DMS53 treated with DMSO at 0.1 percent for 48 hours (cell line): ENCODE measurements around the gene CECR2.
"Not testable (repeated sequence)": the region's sequence is repeated elsewhere in the genome, so short reads cannot be mapped to it uniquely, and the experiment has no call there.

ENCODE experiments used
- DNase-seq: peaks from one replicate; lab custom pipeline; 2025; ENCODE audit not compliant: unreplicated experiment; lab: John Stamatoyannopoulos, UW

Gene CECR2

GRCh38 chr22:17400305-17400704 is 31.0 kb downstream of the CECR2 start:
- no peak for DNase-seq

DNA sequence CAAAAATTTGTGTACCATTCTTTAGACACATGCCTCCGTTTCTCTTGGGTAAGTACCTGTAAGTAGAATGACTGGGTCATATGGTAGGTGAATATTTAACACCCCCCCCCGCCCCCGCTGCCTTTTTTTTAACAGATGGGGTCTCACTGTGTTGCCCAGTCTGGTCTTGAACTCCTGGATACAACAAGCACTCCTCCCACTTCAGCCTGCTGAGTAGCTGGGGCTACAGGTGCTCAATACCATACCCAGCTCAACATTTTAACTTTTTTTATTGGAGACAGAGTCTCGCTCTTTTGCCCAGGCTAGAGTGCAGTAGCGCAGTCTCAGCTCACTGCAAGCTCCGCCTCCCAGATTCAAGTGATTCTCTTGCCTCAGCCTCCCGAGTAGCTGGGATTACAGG is 32.5 kb downstream of the CECR2 start:
- no peak for DNase-seq

DNA sequence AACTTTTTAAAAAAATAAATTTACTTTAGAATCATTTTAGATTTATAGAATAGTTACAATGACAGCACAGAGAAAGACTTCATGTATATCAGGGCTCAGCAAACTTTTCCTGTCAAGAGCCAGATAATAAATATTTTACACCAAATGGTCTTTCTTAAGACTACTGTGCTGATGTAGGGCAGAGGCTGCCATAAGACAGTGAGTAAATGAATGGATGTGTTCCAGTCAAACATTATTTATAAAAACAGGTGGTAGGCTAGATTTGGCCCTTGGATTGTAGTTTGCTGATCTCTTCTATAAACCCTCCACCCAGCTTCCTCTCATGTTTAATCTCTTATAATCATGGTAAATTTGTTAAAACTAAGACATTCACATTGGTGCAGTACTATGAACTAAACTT is 33.0 kb downstream of the CECR2 start:
- DNase-seq, result no peak

- DNase-seq, result no peak
Observed at GRCh38 chr22:17403906-17404305, 34.6 kb downstream of the CECR2 start.

DNA sequence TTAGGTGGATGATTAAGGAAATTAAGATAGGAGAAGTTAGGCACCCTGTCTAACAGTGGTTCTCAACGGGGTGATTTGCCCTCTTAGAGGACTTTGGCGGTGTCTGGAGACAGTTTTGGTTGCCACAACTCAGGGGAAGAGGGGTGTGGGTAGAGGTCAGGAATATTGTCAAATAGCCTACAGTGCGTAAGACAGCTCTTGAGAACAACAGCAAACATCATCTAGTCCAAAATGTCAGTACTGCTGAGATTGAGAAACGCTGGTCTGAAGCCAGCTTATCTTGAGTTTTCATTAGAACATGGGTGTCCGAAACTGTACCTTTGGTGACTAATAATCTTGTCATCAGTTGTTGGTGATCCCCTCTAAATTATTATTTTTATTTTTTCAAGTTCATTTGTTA is 38.4 kb downstream of the CECR2 start:
- DNase-seq, result no peak

DNA sequence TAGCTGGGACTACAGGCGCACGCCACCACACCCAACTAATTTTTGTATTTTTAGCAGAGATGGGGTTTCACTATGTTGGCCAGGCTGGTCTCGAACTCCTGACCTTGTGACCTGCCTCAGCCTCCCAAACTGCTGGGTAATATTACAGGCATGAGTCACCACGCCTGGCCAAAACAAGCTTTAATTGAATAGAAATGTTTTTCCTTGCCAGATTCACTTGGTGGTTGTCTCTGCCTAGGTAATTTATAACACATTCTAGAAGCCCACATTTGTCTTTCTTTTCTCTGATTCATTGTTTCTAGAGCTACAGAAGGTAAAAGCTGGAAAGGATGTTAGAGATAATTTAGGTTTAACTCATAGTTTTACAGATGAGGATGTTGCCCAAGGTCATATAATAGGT is 41.3 kb downstream of the CECR2 start:
- DNase-seq, result no peak

GRCh38 chr22:17411213-17411612 is 42.0 kb downstream of the CECR2 start:
- DNase-seq, result no peak

DNA sequence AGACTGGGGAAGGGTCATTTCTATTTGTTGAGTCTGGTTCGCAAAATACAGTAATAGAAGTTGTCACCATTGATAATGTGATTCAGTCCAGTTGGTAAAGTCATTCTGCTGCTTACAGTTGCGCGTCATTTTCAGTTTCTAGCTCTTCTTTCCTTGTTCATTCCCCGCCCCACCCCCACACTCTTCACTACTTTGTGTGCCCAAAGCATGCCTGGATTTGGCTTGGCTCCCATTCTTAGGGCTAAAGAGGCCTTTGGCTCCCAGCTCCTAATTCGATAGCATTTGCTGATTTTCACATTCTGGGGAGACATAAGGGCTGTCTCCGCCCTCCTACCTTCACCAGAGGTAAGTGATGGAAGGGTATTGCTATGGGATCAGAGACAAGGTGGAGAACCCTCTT is 43.0 kb downstream of the CECR2 start:
- DNase-seq, result no peak

- DNase-seq, result no peak
Observed at GRCh38 chr22:17418890-17419324, 49.6 kb downstream of the CECR2 start.

GRCh38 chr22:17419348-17419747 is 50.1 kb downstream of the CECR2 start:
- DNase-seq, result no peak

DNA sequence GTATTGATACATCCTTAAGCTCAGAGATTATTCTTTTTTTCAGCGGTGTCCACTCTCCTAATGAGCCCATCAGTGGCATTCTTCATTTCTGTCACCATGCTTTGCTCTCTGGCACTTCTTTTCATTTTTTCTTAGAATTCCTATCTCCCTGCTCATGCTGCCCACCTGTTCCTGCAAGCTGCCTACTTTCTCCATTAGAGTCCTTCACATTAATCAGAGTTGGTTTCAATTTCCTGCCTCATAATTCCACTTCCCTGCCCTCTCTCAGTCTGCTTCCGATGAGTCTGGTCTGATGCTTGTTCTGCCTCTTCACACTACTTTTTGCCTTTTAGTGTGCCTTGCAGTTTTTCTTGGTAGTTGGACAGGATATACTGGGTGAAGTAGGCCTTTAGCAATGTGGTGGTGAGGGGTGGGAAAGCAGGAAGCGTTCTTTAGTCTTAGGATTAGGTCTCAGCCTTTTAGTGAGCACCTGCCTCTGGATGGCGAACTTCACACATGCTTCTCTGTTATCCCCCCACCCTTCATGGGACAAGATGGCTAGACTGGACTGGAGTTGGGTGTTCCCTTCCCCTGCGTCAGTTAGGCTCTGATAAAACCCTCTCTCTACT is 53.6 kb downstream of the CECR2 start:
- no peak for DNase-seq

DNA sequence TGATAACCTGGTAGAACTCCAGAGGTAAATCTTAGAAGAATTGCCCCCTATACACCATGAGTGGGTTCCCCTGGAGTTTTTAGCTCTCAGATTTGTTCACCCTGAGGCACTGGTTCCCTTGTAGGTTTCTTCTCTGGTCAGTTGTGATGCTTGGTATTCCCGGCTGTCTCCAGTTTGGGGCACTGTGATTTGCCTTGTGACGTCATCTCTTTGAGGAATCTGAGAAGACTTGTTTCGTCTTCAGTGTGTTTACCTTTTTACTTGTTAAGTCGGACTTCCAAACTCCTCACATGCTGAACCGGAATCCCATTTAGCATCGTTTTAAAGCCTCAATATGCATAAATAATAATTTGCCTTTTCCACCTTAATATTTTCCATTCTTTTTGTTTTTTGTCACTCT is 54.4 kb downstream of the CECR2 start:
- no peak for DNase-seq

DNA sequence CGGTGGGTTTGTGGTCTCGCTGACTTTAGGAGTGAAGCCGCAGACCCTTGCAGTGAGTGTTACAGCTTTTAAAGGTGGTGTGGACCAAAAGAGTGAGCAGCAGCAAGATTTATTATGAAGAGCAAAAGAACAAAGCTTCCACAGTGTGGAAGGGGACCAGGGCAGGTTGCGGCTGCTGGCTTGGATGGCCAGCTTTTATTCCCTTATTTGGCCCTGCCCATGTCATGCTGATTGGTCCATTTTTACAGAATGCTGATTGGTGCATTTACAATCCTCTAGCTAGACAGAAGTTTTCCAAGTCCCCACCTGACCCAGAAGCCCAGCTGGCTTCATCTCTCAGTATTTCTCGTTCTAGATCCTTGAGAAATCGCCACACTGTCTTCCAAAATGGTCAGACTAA is 58.3 kb downstream of the CECR2 start:
- DNase-seq, result not testable (repeated sequence)

- DNase-seq, result no peak
Observed at GRCh38 chr22:17429516-17429915, 60.3 kb downstream of the CECR2 start.

- DNase-seq, result no peak
Observed at GRCh38 chr22:17430412-17430811, 61.2 kb downstream of the CECR2 start.

DNA sequence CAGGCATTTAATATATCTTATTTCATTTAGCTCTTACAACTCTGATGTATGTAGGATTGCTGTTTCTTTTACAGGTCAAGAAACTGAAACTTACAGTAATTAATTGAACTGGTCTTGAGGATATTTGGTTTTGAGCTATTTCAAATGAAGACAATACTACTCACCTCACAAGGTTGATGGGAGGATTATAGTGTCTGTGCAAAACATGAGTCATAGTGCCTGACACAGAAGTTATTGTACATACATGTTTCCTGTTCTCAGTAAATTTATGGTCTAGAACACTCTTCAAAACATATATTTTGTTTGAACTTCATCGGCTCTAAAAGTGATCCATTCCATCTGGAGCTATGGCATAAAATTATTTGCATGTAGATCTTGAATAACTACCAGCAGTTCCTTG is 61.9 kb downstream of the CECR2 start:
- DNase-seq, result peak; percentile 1

DNA sequence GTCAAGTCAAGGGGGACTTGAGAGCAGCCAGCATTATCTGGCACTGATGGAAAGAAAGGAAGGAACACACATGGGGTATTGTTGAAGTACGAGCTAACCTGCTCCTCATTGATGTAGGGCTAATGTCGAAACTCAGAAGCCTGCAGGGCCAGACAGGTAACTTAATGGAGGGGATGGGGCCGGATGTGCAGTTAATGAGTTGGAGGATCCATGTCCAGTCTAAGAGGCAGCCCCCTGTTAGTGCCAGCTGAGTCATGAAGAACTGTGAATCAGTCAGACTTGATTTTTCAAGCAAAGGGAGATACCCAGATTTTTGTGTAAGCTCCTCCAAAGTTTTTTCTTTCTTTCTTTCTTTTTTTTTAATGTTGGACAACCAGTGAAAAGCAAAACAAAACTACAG is 65.6 kb downstream of the CECR2 start:
- DNase-seq, result no peak

DNA sequence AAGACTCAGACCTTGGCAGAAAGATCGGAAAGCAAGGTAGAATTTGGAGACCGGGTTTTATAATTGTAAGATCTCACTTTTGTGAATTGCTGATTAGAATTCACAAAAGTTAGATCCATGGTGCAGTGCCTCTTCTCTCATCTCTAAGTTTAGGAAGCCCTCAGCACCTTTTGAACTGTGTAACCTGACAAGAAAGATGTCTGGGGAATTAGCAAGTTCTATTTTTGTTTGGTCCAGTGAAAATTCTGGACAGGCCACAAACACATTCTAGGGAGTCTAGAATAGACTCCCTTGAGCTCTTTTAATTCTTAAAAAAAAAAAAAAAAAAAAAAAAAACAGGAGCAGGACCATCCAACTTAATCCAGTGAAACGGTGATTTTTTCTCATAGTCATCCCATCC is 66.1 kb downstream of the CECR2 start:
- no peak for DNase-seq

- DNase-seq, result no peak
Observed at GRCh38 chr22:17436382-17436980, 67.2 kb downstream of the CECR2 start.

- no peak for DNase-seq
Observed at GRCh38 chr22:17436981-17437412, 67.7 kb downstream of the CECR2 start.

DNA sequence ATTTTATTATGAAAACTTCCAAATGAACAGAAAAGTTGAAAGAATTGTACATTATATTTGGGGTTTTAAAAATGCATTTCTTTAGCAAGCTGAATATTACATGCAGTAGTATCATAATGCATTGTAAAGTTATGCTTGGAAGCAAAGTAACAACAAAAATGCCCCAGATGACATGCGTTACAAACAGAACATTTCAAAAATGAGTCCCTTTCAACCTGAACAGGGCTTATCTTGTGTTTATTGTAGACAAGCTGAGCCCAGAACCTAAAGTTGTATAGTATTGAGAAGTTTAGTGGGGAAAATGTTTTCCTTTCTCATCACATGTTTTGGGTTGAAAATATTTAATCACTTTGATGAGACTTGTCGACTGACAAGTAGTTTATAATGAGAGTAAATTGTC is 68.8 kb downstream of the CECR2 start:
- no peak for DNase-seq

- DNase-seq, result no peak
Observed at GRCh38 chr22:17441326-17441725, 72.1 kb downstream of the CECR2 start.
